B cell (primary cell): ENCODE data around the gene KRTAP21-1.

Source experiments
- CTCF ChIP-seq: fragments of 200-600 bp; IDR thresholded peaks from one replicate; pipeline ENCODE4 v1.8.0; 2022; ENCODE audit warnings: antibody characterized with exemption, mild to moderate bottlenecking
- EZH2 ChIP-seq: IDR thresholded peaks from 2 replicates; pipeline ENCODE4 v1.6.1; 2012; ENCODE audit warnings: borderline replicate concordance, low read depth, mild to moderate bottlenecking, moderate library complexity, low read length; ENCODE audit not compliant: insufficient read depth, poor library complexity, severe bottlenecking

GRCh38 chr21:30747159-30747558 lies 8.1 kb downstream of the KRTAP21-1 start, which contains the start of gene KRTAP21-2:
- TF ChIP-seq CTCF, result no peak
- no peak for TF ChIP-seq EZH2
